ENCODE results near the gene ORM2. TPM values are rescaled to one million over a fixed set of nuclear protein-coding genes. Genes with fewer than 3 reads are reported as not detected.

Gene ORM2
- total and polyA plus RNA-seq, 2 of the 8 experiments (the other 6 are each of a cell fraction or from before 2014, with no cell fraction given), result 1.3 TPM; not detected in 1

DNA sequence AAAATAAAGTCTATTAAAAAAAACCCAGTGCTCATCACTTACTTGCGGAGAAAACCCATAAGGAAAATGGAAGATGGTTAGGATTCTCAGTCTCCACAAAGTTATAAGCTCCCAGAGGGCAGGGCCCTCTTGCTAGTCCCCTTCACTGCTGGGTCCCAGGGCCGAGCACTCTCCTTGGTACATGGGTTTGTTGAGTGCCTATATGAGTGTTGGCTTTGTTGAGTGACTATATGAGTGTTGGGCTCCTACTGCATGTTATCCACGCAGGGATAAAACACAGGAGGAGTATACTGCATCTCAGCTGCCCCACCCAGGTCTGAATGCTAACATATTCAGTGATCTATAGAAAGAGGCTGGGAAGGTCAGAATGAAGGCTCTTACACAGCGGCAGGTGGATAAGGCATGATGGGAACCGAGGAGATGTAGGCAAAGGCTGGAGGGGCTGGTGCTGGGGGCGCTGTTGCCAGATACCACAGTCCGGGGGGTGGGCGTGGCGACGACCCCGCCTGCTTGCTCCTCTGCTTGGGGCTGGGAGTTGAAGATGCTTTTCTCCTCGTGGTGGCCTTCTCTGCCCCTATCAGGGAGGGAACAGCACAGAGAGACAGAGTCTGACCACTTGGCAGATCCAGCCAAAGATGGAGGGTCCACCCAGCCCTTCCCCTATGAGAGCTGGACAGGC, 11.6 kb downstream of the ORM2 start (continued):
- TF ChIP-seq, protein P1, sequence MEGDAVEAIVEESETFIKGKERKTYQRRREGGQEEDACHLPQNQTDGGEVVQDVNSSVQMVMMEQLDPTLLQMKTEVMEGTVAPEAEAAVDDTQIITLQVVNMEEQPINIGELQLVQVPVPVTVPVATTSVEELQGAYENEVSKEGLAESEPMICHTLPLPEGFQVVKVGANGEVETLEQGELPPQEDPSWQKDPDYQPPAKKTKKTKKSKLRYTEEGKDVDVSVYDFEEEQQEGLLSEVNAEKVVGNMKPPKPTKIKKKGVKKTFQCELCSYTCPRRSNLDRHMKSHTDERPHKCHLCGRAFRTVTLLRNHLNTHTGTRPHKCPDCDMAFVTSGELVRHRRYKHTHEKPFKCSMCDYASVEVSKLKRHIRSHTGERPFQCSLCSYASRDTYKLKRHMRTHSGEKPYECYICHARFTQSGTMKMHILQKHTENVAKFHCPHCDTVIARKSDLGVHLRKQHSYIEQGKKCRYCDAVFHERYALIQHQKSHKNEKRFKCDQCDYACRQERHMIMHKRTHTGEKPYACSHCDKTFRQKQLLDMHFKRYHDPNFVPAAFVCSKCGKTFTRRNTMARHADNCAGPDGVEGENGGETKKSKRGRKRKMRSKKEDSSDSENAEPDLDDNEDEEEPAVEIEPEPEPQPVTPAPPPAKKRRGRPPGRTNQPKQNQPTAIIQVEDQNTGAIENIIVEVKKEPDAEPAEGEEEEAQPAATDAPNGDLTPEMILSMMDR (IDR thresholded peaks at IDR 0.05; ENCODE audit: control extremely low read depth in 1 of 3, insufficient read depth in 1 of 3, low read depth in 1 of 3, low read length in 3 of 3), result no peak
- TF ChIP-seq, protein P2, sequence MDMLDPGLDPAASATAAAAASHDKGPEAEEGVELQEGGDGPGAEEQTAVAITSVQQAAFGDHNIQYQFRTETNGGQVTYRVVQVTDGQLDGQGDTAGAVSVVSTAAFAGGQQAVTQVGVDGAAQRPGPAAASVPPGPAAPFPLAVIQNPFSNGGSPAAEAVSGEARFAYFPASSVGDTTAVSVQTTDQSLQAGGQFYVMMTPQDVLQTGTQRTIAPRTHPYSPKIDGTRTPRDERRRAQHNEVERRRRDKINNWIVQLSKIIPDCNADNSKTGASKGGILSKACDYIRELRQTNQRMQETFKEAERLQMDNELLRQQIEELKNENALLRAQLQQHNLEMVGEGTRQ (IDR thresholded peaks at IDR 0.05; ENCODE audit: low read length), result no peak
- TF ChIP-seq NANOG (IDR thresholded peaks at IDR 0.05; ENCODE audit: insufficient read depth, low read depth, low read length, poor library complexity, severe bottlenecking), result no peak
- TF ChIP-seq RFX5 (IDR thresholded peaks at IDR 0.05; ENCODE audit: borderline replicate concordance, low read depth, low read length), result no peak
